Astrocyte of the hippocampus (primary cell): ENCODE results near the gene COL23A1.
"Not testable (repeated sequence)": the region's sequence is repeated elsewhere in the genome, so short reads cannot be mapped to it uniquely, and the experiment has no call there.

Experiments
- DNase-seq: peaks from one replicate; pipeline ENCODE4 v3.0.0; 2011; ENCODE audit warnings: low read depth, low spot score

The COL23A1 gene

GRCh38 chr5:178245389-178245788 lies 344.8 kb downstream of the COL23A1 start:
- DNase-seq, result no peak

GRCh38 chr5:178244576-178244975 lies 345.6 kb downstream of the COL23A1 start:
- DNase-seq, result no peak

- DNase-seq, result no peak
Observed at GRCh38 chr5:178242416-178242815, 347.8 kb downstream of the COL23A1 start.

- DNase-seq, result no peak
Observed at GRCh38 chr5:178241688-178242231, 348.4 kb downstream of the COL23A1 start.

- no peak for DNase-seq
Observed at GRCh38 chr5:178241231-178241663, 348.9 kb downstream of the COL23A1 start.

GRCh38 chr5:178240766-178241165 lies 349.4 kb downstream of the COL23A1 start:
- no peak for DNase-seq

GRCh38 chr5:178240341-178240741 lies 349.9 kb downstream of the COL23A1 start:
- no peak for DNase-seq

GRCh38 chr5:178239626-178240301 lies 350.4 kb downstream of the COL23A1 start:
- not testable (repeated sequence) for DNase-seq

- no peak for DNase-seq
Observed at GRCh38 chr5:178238711-178239592, 351.2 kb downstream of the COL23A1 start.

GRCh38 chr5:178238313-178238635 lies 351.9 kb downstream of the COL23A1 start:
- DNase-seq, result no peak

- DNase-seq, result no peak
Observed at GRCh38 chr5:178237431-178238312, 352.5 kb downstream of the COL23A1 start.

GRCh38 chr5:178236679-178237078 lies 353.5 kb downstream of the COL23A1 start:
- no peak for DNase-seq

GRCh38 chr5:178236126-178236525 lies 354.1 kb downstream of the COL23A1 start:
- DNase-seq, result no peak

- DNase-seq, result no peak
Observed at GRCh38 chr5:178235588-178235974, 354.6 kb downstream of the COL23A1 start.

GRCh38 chr5:178234750-178235587 lies 355.2 kb downstream of the COL23A1 start:
- DNase-seq, result peak; percentile 75

GRCh38 chr5:178234121-178234749 lies 356.0 kb downstream of the COL23A1 start:
- no peak for DNase-seq

GRCh38 chr5:178232920-178233429 lies 357.2 kb downstream of the COL23A1 start:
- no peak for DNase-seq

GRCh38 chr5:178232124-178232919 lies 357.9 kb downstream of the COL23A1 start, which contains the start of gene PHYKPL:
TSS of gene PHYKPL (minus strand) at chr5:178232802. CDS start at chr5:178232550, 252 bp downstream.
- peak; percentile 85 for DNase-seq

- DNase-seq, result peak; percentile 20
Observed at GRCh38 chr5:178231539-178232123, 358.6 kb downstream of the COL23A1 start.
